Mucosa of descending colon (tissue), 3 donors: Measurements from ENCODE around the gene SH3TC1. TPM values are rescaled to one million over a fixed set of nuclear protein-coding genes. Genes with fewer than 3 reads are reported as not detected.

Experiments used
- ATAC-seq: fragments of 200-7000 bp; cut with Tn5 transposase; one replicate; pipeline ENCODE4 v1.9.1; 2020; ENCODE audit warnings: mild to moderate bottlenecking, moderate library complexity
- DNase-seq, 3 donors: peaks; one replicate each; pipeline ENCODE4 v3.0.0-alpha.2; 2020
- H3K36me3 ChIP-seq: fragments of 200-600 bp; one replicate; pipeline ENCODE4 v1.8.0; 2021; ENCODE audit warnings: low read depth, mild to moderate bottlenecking
- H3K4me1 ChIP-seq: fragments of 200-600 bp; one replicate; pipeline ENCODE4 v1.8.0; 2021; ENCODE audit warnings: low read depth, mild to moderate bottlenecking
- H3K4me3 ChIP-seq: fragments of 200-600 bp; one replicate; pipeline ENCODE4 v1.8.0; 2021; ENCODE audit warnings: mild to moderate bottlenecking
- H3K9me3 ChIP-seq: fragments of 200-600 bp; one replicate; pipeline ENCODE4 v1.8.0; 2021; ENCODE audit warnings: mild to moderate bottlenecking
- CTCF ChIP-seq: fragments of 200-600 bp; IDR thresholded peaks from one replicate; pipeline ENCODE4 v1.8.0; 2022; ENCODE audit warnings: antibody characterized with exemption, mild to moderate bottlenecking
- intact Hi-C, 2 donors: fragments of 100-400 bp; cut with DNase I in 1 of 2; cut with micrococcal nuclease in 1 of 2; formaldehyde crosslinking; loops; one replicate each; pipeline versions ENCODE4 v1.11.0 to v1.11.1; 2022; cut with DNase I, micrococcal nuclease
- total RNA-seq, 3 donors: library from RNA; stranded (reverse); fragmentation: NEBNext Ultra II Directional in 2 of 3; extraction: Animal tissue kit (Norgen Biotek cat#: 25700) in 2 of 3; gene quantifications; one replicate each; pipeline versions ENCODE4 v1.2.1 to v1.2.4, GENCODE V29; 2021 to 2023
- donor health status: DM: no; HTN: no; CAD: no; lungs with moderate emphysema.
- donor health status: DM: no; HTN: no; CAD: no.
- donor health status: DM: no; HTN: yes; CAD: no.

SH3TC1 gene
- total RNA-seq, 3 donors from 2014 or later, result 10.3 to 13.6 (median 11.7) TPM

GRCh38 chr4:8271821-8272220 lies 72.7 kb downstream of the SH3TC1 start:
- Histone ChIP-seq H3K4me1 (no peaks in the 10 kb centered on the region), H3K36me3 (no peaks in the 10 kb centered on the region), H3K9me3 (no peaks in the 10 kb centered on the region), H3K4me3 (no peak overlapping the region)
- ATAC-seq, result no peak
- TF ChIP-seq CTCF, result no peak
- no peak for DNase-seq
- intact Hi-C loops, result no loop called here

- ATAC-seq, result no peak
- no peak overlapping the region for H3K4me3 ChIP-seq
Observed at GRCh38 chr4:8272472-8273428, 73.7 kb downstream of the SH3TC1 start.

DNA sequence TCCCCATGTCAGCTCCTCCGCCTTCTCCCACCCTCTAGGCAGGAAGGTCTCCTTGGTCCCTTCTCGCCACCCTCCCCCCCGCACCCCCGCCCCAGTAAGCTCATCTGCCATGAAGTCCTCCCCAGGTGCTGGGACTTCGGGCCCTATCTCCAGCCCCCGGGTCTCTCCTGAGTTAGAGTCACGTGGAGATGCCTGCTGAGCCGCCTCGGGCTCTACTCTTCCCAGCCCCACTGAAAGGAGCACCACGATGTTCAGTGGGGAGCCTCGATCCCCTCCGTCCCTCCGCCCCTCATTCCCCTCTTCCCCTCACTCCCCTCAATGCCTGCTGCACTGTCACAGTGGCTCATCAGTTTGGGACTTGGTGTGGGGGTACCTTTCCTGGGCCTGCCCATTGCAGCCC lies 74.4 kb downstream of the SH3TC1 start:
- Histone ChIP-seq H3K4me1 (no peaks in the 10 kb centered on the region), H3K9me3 (no peaks in the 10 kb centered on the region), H3K36me3 (no peaks in the 10 kb centered on the region), H3K4me3 (no peak overlapping the region)
- no peak for DNase-seq
- ATAC-seq, result no peak
- intact Hi-C loops, result no loop called here
- TF ChIP-seq CTCF, result no peak

More at GRCh38 chr4:8272472-8273428, 73.7 kb downstream of the SH3TC1 start:
- DNase-seq, result no peak
- intact Hi-C loops, result no loop called here
- H3K36me3 ChIP-seq, result no peaks in the 10 kb centered on the region
- no peak for TF ChIP-seq CTCF
- no peaks in the 10 kb centered on the region for H3K9me3 ChIP-seq
- no peaks in the 10 kb centered on the region for H3K4me1 ChIP-seq

- no peak for ATAC-seq
- DNase-seq, result no peak
- H3K9me3 ChIP-seq, result no peaks in the 10 kb centered on the region
- intact Hi-C loops, result no loop called here
- H3K4me3 ChIP-seq, result no peak overlapping the region
- TF ChIP-seq CTCF, result no peak
- no peaks in the 10 kb centered on the region for H3K4me1 ChIP-seq
- no peaks in the 10 kb centered on the region for H3K36me3 ChIP-seq
Observed at GRCh38 chr4:8274066-8274652, 75.1 kb downstream of the SH3TC1 start.

- no peaks in the 10 kb centered on the region for H3K9me3 ChIP-seq
- no peaks in the 10 kb centered on the region for H3K36me3 ChIP-seq
- H3K4me1 ChIP-seq, result no peaks in the 10 kb centered on the region
- intact Hi-C loops, result no loop called here
- ATAC-seq (peak; percentile 53), DNase-seq (peak; percentile 65 to 83 (median 77))
- no peak for TF ChIP-seq CTCF
- no peak overlapping the region for H3K4me3 ChIP-seq
Observed at GRCh38 chr4:8274765-8275547, 75.9 kb downstream of the SH3TC1 start.
